CD4-positive, CD25-positive, alpha-beta regulatory T cell (primary cell): ENCODE measurements around the gene SMAD2. TPM values are rescaled to one million over a fixed set of nuclear protein-coding genes. Genes with fewer than 3 reads are reported as not detected.

Experiments
- ATAC-seq, 2 donors: fragments of 150-1000 bp; cut with Tn5 transposase; one replicate each; pipeline ENCODE4 v1.10.0; 2021; ENCODE audit warnings: low read depth in 2 of 2, moderate number of reproducible peaks in 2 of 2, moderate library complexity in 1 of 2
- DNase-seq, 3 donors: peaks; one replicate each; pipeline versions ENCODE4 v3.0.0 to v3.0.0-alpha.2; 2012 to 2022; ENCODE audit warnings: mixed read lengths in 1 of 3
- H3K27ac ChIP-seq: one replicate; pipeline ENCODE4 v1.7.0; 2013; ENCODE audit warnings: mild to moderate bottlenecking, low read length; ENCODE audit not compliant: insufficient read depth, poor library complexity, severe bottlenecking
- H3K27me3 ChIP-seq: one replicate; pipeline ENCODE4 v1.7.0; 2013; ENCODE audit warnings: low read length; ENCODE audit not compliant: control insufficient read depth, insufficient read depth
- H3K36me3 ChIP-seq: one replicate; pipeline ENCODE4 v1.7.0; 2013; ENCODE audit warnings: mild to moderate bottlenecking, low read length, moderate library complexity; ENCODE audit not compliant: control insufficient read depth, insufficient read depth
- H3K4me1 ChIP-seq: 2 replicates; pipeline ENCODE4 v1.7.0; 2013; ENCODE audit warnings: mild to moderate bottlenecking, low read length; ENCODE audit not compliant: insufficient read depth, control insufficient read depth, poor library complexity, severe bottlenecking
- H3K4me3 ChIP-seq: one replicate; pipeline ENCODE4 v1.7.0; 2013; ENCODE audit warnings: low read depth, mild to moderate bottlenecking, low read length, moderate library complexity
- H3K9me3 ChIP-seq, 2 experiments: 1 replicate in 1 of 2; 2 replicates in 1 of 2; pipeline ENCODE4 v1.7.0; 2013; ENCODE audit warnings: low read length in 2 of 2, mild to moderate bottlenecking in 1 of 2, moderate library complexity in 1 of 2; ENCODE audit not compliant: control insufficient read depth in 2 of 2
- H3K27ac Mint-ChIP-seq, 3 donors: one replicate each; pipeline ENCODE4 v1.8.0; 2020 to 2022; ENCODE audit warnings: mild to moderate bottlenecking in 3 of 3, mixed read lengths in 3 of 3, moderate library complexity in 2 of 3
- H3K27me3 Mint-ChIP-seq: one replicate; pipeline ENCODE4 v1.8.0; 2022; ENCODE audit warnings: mild to moderate bottlenecking, mixed read lengths
- H3K36me3 Mint-ChIP-seq: one replicate; pipeline ENCODE4 v1.8.0; 2020; ENCODE audit warnings: mixed read lengths
- H3K4me1 Mint-ChIP-seq, 4 donors: one replicate each; pipeline ENCODE4 v1.8.0; 2020 to 2022; ENCODE audit warnings: mixed read lengths in 4 of 4, mild to moderate bottlenecking in 1 of 4
- H3K4me3 Mint-ChIP-seq, 4 donors: one replicate each; pipeline ENCODE4 v1.8.0; 2020 to 2022; ENCODE audit warnings: mild to moderate bottlenecking in 4 of 4, mixed read lengths in 4 of 4, moderate library complexity in 3 of 4
- H3K9me3 Mint-ChIP-seq, 7 donors: one replicate each; pipeline ENCODE4 v1.8.0; 2020 to 2022; ENCODE audit warnings: mixed read lengths in 7 of 7, mild to moderate bottlenecking in 3 of 7, moderate library complexity in 2 of 7
- polyA plus RNA-seq, 4 donors: library from polyadenylated mRNA; unstranded; fragments of 300-500 nt; fragmentation: Illumina TruSeq; gene quantifications; one replicate each; pipeline ENCODE4 v1.2.3, GENCODE V29; 2021
- total RNA-seq: library from RNA; stranded (reverse); gene quantifications from one replicate; pipeline ENCODE4 v1.2.3, GENCODE V29; 2022

SMAD2 gene
- total and polyA plus RNA-seq, 5 donors from 2014 or later = 78.1 to 115 (median 94.5) TPM

- Histone ChIP-seq H3K27me3 (no peaks in the 10 kb centered on the region), H3K9me3 (no peaks in the 10 kb centered on the region), H3K27ac (no peak overlapping the region), H3K4me1 (peaks cover 5% of the 10 kb centered on the region), H3K4me3 (no peak overlapping the region), H3K36me3 (peaks cover 24% of the 10 kb centered on the region)
- Mint-ChIP-seq H3K27ac (no peak overlapping the region), H3K4me1 (peaks cover 26 to 68% (median 51%) of the 10 kb centered on the region in 4 donors), H3K9me3 (no peaks in the 10 kb centered on the region), H3K4me3 (no peak overlapping the region), H3K27me3 (no peaks in the 10 kb centered on the region), H3K36me3 (peaks cover 49% of the 10 kb centered on the region)
- DNase-seq = no peak
- no peak for ATAC-seq
Observed at GRCh38 chr18:47893047-47893446, 37.4 kb downstream of the SMAD2 start.

GRCh38 chr18:47888156-47888555, 42.3 kb downstream of the SMAD2 start:
- ATAC-seq = no peak
- no peaks in the 10 kb centered on the region for H3K4me1 ChIP-seq
- H3K4me3 Mint-ChIP-seq = no peak overlapping the region
- peak overlapping the region in 1 of 3 donors; percentile 56 for H3K27ac Mint-ChIP-seq
- H3K4me1 Mint-ChIP-seq = peaks cover 30 to 55% (median 47%) of the 10 kb centered on the region in 4 donors
- peak in 1 of 3 donors; percentile 17 for DNase-seq
- H3K27me3 ChIP-seq = no peaks in the 10 kb centered on the region
- no peaks in the 10 kb centered on the region for H3K9me3 Mint-ChIP-seq
- no peak overlapping the region for H3K27ac ChIP-seq
- peaks cover 38% of the 10 kb centered on the region for H3K36me3 Mint-ChIP-seq
- H3K4me3 ChIP-seq = no peak overlapping the region
- H3K9me3 ChIP-seq = no peaks in the 10 kb centered on the region
- H3K27me3 Mint-ChIP-seq = no peaks in the 10 kb centered on the region
- peaks cover 26% of the 10 kb centered on the region for H3K36me3 ChIP-seq

GRCh38 chr18:47887227-47887626, 43.2 kb downstream of the SMAD2 start:
- no peaks in the 10 kb centered on the region for H3K9me3 Mint-ChIP-seq
- H3K27me3 Mint-ChIP-seq = no peaks in the 10 kb centered on the region
- no peaks in the 10 kb centered on the region for H3K9me3 ChIP-seq
- H3K27ac Mint-ChIP-seq = no peak overlapping the region
- H3K27me3 ChIP-seq = no peaks in the 10 kb centered on the region
- peaks cover 34 to 56% (median 49%) of the 10 kb centered on the region in 4 donors for H3K4me1 Mint-ChIP-seq
- H3K4me1 ChIP-seq = no peaks in the 10 kb centered on the region
- H3K36me3 ChIP-seq = peaks cover 31% of the 10 kb centered on the region
- ATAC-seq = no peak
- no peak overlapping the region for H3K4me3 Mint-ChIP-seq
- H3K4me3 ChIP-seq = no peak overlapping the region
- peaks cover 39% of the 10 kb centered on the region for H3K36me3 Mint-ChIP-seq
- no peak overlapping the region for H3K27ac ChIP-seq
- no peak for DNase-seq

GRCh38 chr18:47883771-47884413, 46.6 kb downstream of the SMAD2 start:
- peaks cover 40% of the 10 kb centered on the region for H3K36me3 Mint-ChIP-seq
- peaks cover 38 to 53% (median 50%) of the 10 kb centered on the region in 4 donors for H3K4me1 Mint-ChIP-seq

GRCh38 chr18:47882641-47883040, 47.8 kb downstream of the SMAD2 start:
- H3K4me3 Mint-ChIP-seq = no peak overlapping the region
- ATAC-seq (no peak), DNase-seq (no peak)
- H3K27me3 Mint-ChIP-seq = no peaks in the 10 kb centered on the region
- H3K4me1 ChIP-seq = no peaks in the 10 kb centered on the region
- peaks cover 31% of the 10 kb centered on the region for H3K36me3 ChIP-seq
- no peaks in the 10 kb centered on the region for H3K9me3 ChIP-seq
- H3K9me3 Mint-ChIP-seq = peaks cover 0 to 4% (median 0%) of the 10 kb centered on the region in 7 donors
- no peak overlapping the region for H3K27ac ChIP-seq
- H3K27ac Mint-ChIP-seq = no peak overlapping the region
- no peak overlapping the region for H3K4me3 ChIP-seq
- H3K27me3 ChIP-seq = no peaks in the 10 kb centered on the region
- H3K4me1 Mint-ChIP-seq = peaks cover 37 to 52% (median 49%) of the 10 kb centered on the region in 4 donors
- peaks cover 33% of the 10 kb centered on the region for H3K36me3 Mint-ChIP-seq

More at GRCh38 chr18:47883771-47884413, 46.6 kb downstream of the SMAD2 start:
- ATAC-seq = no peak
- Mint-ChIP-seq H3K27ac (peak overlapping the region in 2 of 3 donors; percentile 16 to 52), H3K9me3 (peaks cover 0 to 4% (median 0%) of the 10 kb centered on the region in 7 donors), H3K4me3 (no peak overlapping the region), H3K27me3 (no peaks in the 10 kb centered on the region)
- peaks cover 36% of the 10 kb centered on the region for H3K36me3 ChIP-seq
- no peak overlapping the region for H3K27ac ChIP-seq
- no peaks in the 10 kb centered on the region for H3K9me3 ChIP-seq
- H3K4me1 ChIP-seq = no peaks in the 10 kb centered on the region
- DNase-seq = peak in 1 of 3 donors; percentile 2
- H3K27me3 ChIP-seq = no peaks in the 10 kb centered on the region
- no peak overlapping the region for H3K4me3 ChIP-seq

- Mint-ChIP-seq H3K4me1 (peaks cover 34 to 50% (median 44%) of the 10 kb centered on the region in 4 donors), H3K36me3 (peaks cover 27% of the 10 kb centered on the region), H3K4me3 (no peak overlapping the region), H3K9me3 (peaks cover 0 to 4% (median 0%) of the 10 kb centered on the region in 7 donors), H3K27ac (no peak overlapping the region), H3K27me3 (no peaks in the 10 kb centered on the region)
- ATAC-seq = no peak
- no peak for DNase-seq
- Histone ChIP-seq H3K4me3 (no peak overlapping the region), H3K4me1 (no peaks in the 10 kb centered on the region), H3K36me3 (peaks cover 28% of the 10 kb centered on the region), H3K27me3 (no peaks in the 10 kb centered on the region), H3K27ac (no peak overlapping the region), H3K9me3 (no peaks in the 10 kb centered on the region)
Observed at GRCh38 chr18:47881752-47882455, 48.6 kb downstream of the SMAD2 start.

- H3K36me3 ChIP-seq = peaks cover 24% of the 10 kb centered on the region
- H3K4me1 ChIP-seq = no peaks in the 10 kb centered on the region
- no peak overlapping the region for H3K27ac ChIP-seq
- no peak overlapping the region for H3K27ac Mint-ChIP-seq
- DNase-seq (no peak), ATAC-seq (no peak)
- H3K9me3 Mint-ChIP-seq = peaks cover 0 to 4% (median 0%) of the 10 kb centered on the region in 7 donors
- H3K27me3 ChIP-seq = no peaks in the 10 kb centered on the region
- no peaks in the 10 kb centered on the region for H3K9me3 ChIP-seq
- H3K4me3 ChIP-seq = no peak overlapping the region
- H3K4me1 Mint-ChIP-seq = peaks cover 38 to 58% (median 48%) of the 10 kb centered on the region in 4 donors
- peaks cover 23% of the 10 kb centered on the region for H3K36me3 Mint-ChIP-seq
- H3K4me3 Mint-ChIP-seq = no peak overlapping the region
- no peaks in the 10 kb centered on the region for H3K27me3 Mint-ChIP-seq
Observed at GRCh38 chr18:47881042-47881441, 49.4 kb downstream of the SMAD2 start.
